CD4-positive, CD25-positive, alpha-beta regulatory T cell (primary cell): ENCODE data around the gene KCND3. TPM values are rescaled to one million over a fixed set of nuclear protein-coding genes. Genes with fewer than 3 reads are reported as not detected.
A peak's percentile ranks its signal among the peaks of the same experiment; 100 is the strongest.

Source experiments
- ATAC-seq, 2 donors: fragments of 150-1000 bp; cut with Tn5 transposase; one replicate each; pipeline ENCODE4 v1.10.0; 2021; ENCODE audit warnings: low read depth in 2 of 2, moderate number of reproducible peaks in 2 of 2, moderate library complexity in 1 of 2
- DNase-seq, 3 donors: peaks; one replicate each; pipeline versions ENCODE4 v3.0.0 to v3.0.0-alpha.2; 2012 to 2022; ENCODE audit warnings: mixed read lengths in 1 of 3
- H3K27ac ChIP-seq: one replicate; pipeline ENCODE4 v1.7.0; 2013; ENCODE audit warnings: mild to moderate bottlenecking, low read length; ENCODE audit not compliant: insufficient read depth, poor library complexity, severe bottlenecking
- H3K27me3 ChIP-seq: one replicate; pipeline ENCODE4 v1.7.0; 2013; ENCODE audit warnings: low read length; ENCODE audit not compliant: control insufficient read depth, insufficient read depth
- H3K36me3 ChIP-seq: one replicate; pipeline ENCODE4 v1.7.0; 2013; ENCODE audit warnings: mild to moderate bottlenecking, low read length, moderate library complexity; ENCODE audit not compliant: control insufficient read depth, insufficient read depth
- H3K4me1 ChIP-seq: 2 replicates; pipeline ENCODE4 v1.7.0; 2013; ENCODE audit warnings: mild to moderate bottlenecking, low read length; ENCODE audit not compliant: insufficient read depth, control insufficient read depth, poor library complexity, severe bottlenecking
- H3K4me3 ChIP-seq: one replicate; pipeline ENCODE4 v1.7.0; 2013; ENCODE audit warnings: low read depth, mild to moderate bottlenecking, low read length, moderate library complexity
- H3K9me3 ChIP-seq, 2 experiments: 1 replicate in 1 of 2; 2 replicates in 1 of 2; pipeline ENCODE4 v1.7.0; 2013; ENCODE audit warnings: low read length in 2 of 2, mild to moderate bottlenecking in 1 of 2, moderate library complexity in 1 of 2; ENCODE audit not compliant: control insufficient read depth in 2 of 2
- H3K27ac Mint-ChIP-seq, 3 donors: one replicate each; pipeline ENCODE4 v1.8.0; 2020 to 2022; ENCODE audit warnings: mild to moderate bottlenecking in 3 of 3, mixed read lengths in 3 of 3, moderate library complexity in 2 of 3
- H3K27me3 Mint-ChIP-seq: one replicate; pipeline ENCODE4 v1.8.0; 2022; ENCODE audit warnings: mild to moderate bottlenecking, mixed read lengths
- H3K36me3 Mint-ChIP-seq: one replicate; pipeline ENCODE4 v1.8.0; 2020; ENCODE audit warnings: mixed read lengths
- H3K4me1 Mint-ChIP-seq, 4 donors: one replicate each; pipeline ENCODE4 v1.8.0; 2020 to 2022; ENCODE audit warnings: mixed read lengths in 4 of 4, mild to moderate bottlenecking in 1 of 4
- H3K4me3 Mint-ChIP-seq, 4 donors: one replicate each; pipeline ENCODE4 v1.8.0; 2020 to 2022; ENCODE audit warnings: mild to moderate bottlenecking in 4 of 4, mixed read lengths in 4 of 4, moderate library complexity in 3 of 4
- H3K9me3 Mint-ChIP-seq, 7 donors: one replicate each; pipeline ENCODE4 v1.8.0; 2020 to 2022; ENCODE audit warnings: mixed read lengths in 7 of 7, mild to moderate bottlenecking in 3 of 7, moderate library complexity in 2 of 7
- polyA plus RNA-seq, 4 donors: library from polyadenylated mRNA; unstranded; fragments of 300-500 nt; fragmentation: Illumina TruSeq; gene quantifications; one replicate each; pipeline ENCODE4 v1.2.3, GENCODE V29; 2021
- total RNA-seq: library from RNA; stranded (reverse); gene quantifications from one replicate; pipeline ENCODE4 v1.2.3, GENCODE V29; 2022

KCND3 gene
- total and polyA plus RNA-seq, 5 donors from 2014 or later: 0.02 to 0.10 (median 0.07) TPM; not detected in 2

- Mint-ChIP-seq H3K9me3 (peaks cover 0 to 2% (median 0%) of the 10 kb centered on the region in 7 donors), H3K27ac (no peak overlapping the region), H3K36me3 (no peaks in the 10 kb centered on the region), H3K4me3 (no peak overlapping the region), H3K27me3 (peaks cover 51% of the 10 kb centered on the region), H3K4me1 (no peaks in the 10 kb centered on the region)
- H3K4me3 ChIP-seq: no peak overlapping the region
- no peak for ATAC-seq
- DNase-seq: no peak
- no peaks in the 10 kb centered on the region for H3K27me3 ChIP-seq
- no peaks in the 10 kb centered on the region for H3K36me3 ChIP-seq
- H3K4me1 ChIP-seq: no peaks in the 10 kb centered on the region
- no peaks in the 10 kb centered on the region for H3K9me3 ChIP-seq
- H3K27ac ChIP-seq: no peak overlapping the region
Measured at GRCh38 chr1:111882986-111883560, 106.4 kb downstream of the KCND3 start.

GRCh38 chr1:111882559-111882958 is 106.9 kb downstream of the KCND3 start:
- Histone ChIP-seq H3K27ac (no peak overlapping the region), H3K27me3 (no peaks in the 10 kb centered on the region), H3K4me3 (no peak overlapping the region), H3K4me1 (no peaks in the 10 kb centered on the region), H3K9me3 (no peaks in the 10 kb centered on the region), H3K36me3 (no peaks in the 10 kb centered on the region)
- DNase-seq: no peak
- H3K27ac Mint-ChIP-seq: no peak overlapping the region
- no peaks in the 10 kb centered on the region for H3K4me1 Mint-ChIP-seq
- H3K27me3 Mint-ChIP-seq: peaks cover 51% of the 10 kb centered on the region
- ATAC-seq: no peak
- no peak overlapping the region for H3K4me3 Mint-ChIP-seq
- no peaks in the 10 kb centered on the region for H3K36me3 Mint-ChIP-seq
- H3K9me3 Mint-ChIP-seq: peaks cover 0 to 2% (median 0%) of the 10 kb centered on the region in 7 donors

- H3K27ac ChIP-seq: no peak overlapping the region
- ATAC-seq (no peak), DNase-seq (no peak)
- Mint-ChIP-seq H3K36me3 (no peaks in the 10 kb centered on the region), H3K27ac (no peak overlapping the region), H3K9me3 (peaks cover 0 to 2% (median 0%) of the 10 kb centered on the region in 7 donors), H3K4me1 (no peaks in the 10 kb centered on the region), H3K27me3 (peaks cover 41% of the 10 kb centered on the region), H3K4me3 (no peak overlapping the region)
- H3K4me3 ChIP-seq: no peak overlapping the region
- H3K27me3 ChIP-seq: no peaks in the 10 kb centered on the region
- no peaks in the 10 kb centered on the region for H3K4me1 ChIP-seq
- no peaks in the 10 kb centered on the region for H3K9me3 ChIP-seq
- no peaks in the 10 kb centered on the region for H3K36me3 ChIP-seq
Measured at GRCh38 chr1:111880881-111881837, 108.3 kb downstream of the KCND3 start.

- Histone ChIP-seq H3K4me3 (no peak overlapping the region), H3K27me3 (peaks cover 5% of the 10 kb centered on the region), H3K36me3 (no peaks in the 10 kb centered on the region), H3K27ac (no peak overlapping the region), H3K9me3 (no peaks in the 10 kb centered on the region), H3K4me1 (no peaks in the 10 kb centered on the region)
- no peak for ATAC-seq
- Mint-ChIP-seq H3K4me3 (no peak overlapping the region), H3K9me3 (peaks cover 0 to 2% (median 0%) of the 10 kb centered on the region in 7 donors), H3K27ac (no peak overlapping the region), H3K36me3 (no peaks in the 10 kb centered on the region), H3K27me3 (peaks cover 25% of the 10 kb centered on the region), H3K4me1 (no peaks in the 10 kb centered on the region)
- no peak for DNase-seq
Measured at GRCh38 chr1:111879081-111879480, 110.4 kb downstream of the KCND3 start.

GRCh38 chr1:111878649-111879048 is 110.8 kb downstream of the KCND3 start:
- ATAC-seq (peak in 1 of 2 donors; percentile 27), DNase-seq (no peak)
- Histone ChIP-seq H3K27ac (no peak overlapping the region), H3K36me3 (no peaks in the 10 kb centered on the region), H3K4me1 (no peaks in the 10 kb centered on the region), H3K4me3 (no peak overlapping the region), H3K27me3 (peaks cover 5% of the 10 kb centered on the region), H3K9me3 (no peaks in the 10 kb centered on the region)
- Mint-ChIP-seq H3K4me3 (no peak overlapping the region), H3K9me3 (peaks cover 0 to 2% (median 0%) of the 10 kb centered on the region in 7 donors), H3K27me3 (peaks cover 24% of the 10 kb centered on the region), H3K36me3 (no peaks in the 10 kb centered on the region), H3K27ac (no peak overlapping the region), H3K4me1 (no peaks in the 10 kb centered on the region)

- H3K36me3 Mint-ChIP-seq: no peaks in the 10 kb centered on the region
- H3K27ac Mint-ChIP-seq: no peak overlapping the region
- H3K27me3 ChIP-seq: peaks cover 5% of the 10 kb centered on the region
- no peak overlapping the region for H3K4me3 Mint-ChIP-seq
- DNase-seq (no peak), ATAC-seq (no peak)
- no peaks in the 10 kb centered on the region for H3K4me1 ChIP-seq
- H3K4me1 Mint-ChIP-seq: no peaks in the 10 kb centered on the region
- peaks cover 0 to 2% (median 0%) of the 10 kb centered on the region in 7 donors for H3K9me3 Mint-ChIP-seq
- H3K9me3 ChIP-seq: no peaks in the 10 kb centered on the region
- no peak overlapping the region for H3K4me3 ChIP-seq
- no peaks in the 10 kb centered on the region for H3K36me3 ChIP-seq
- H3K27me3 Mint-ChIP-seq: peaks cover 24% of the 10 kb centered on the region
- H3K27ac ChIP-seq: no peak overlapping the region
Measured at GRCh38 chr1:111878091-111878490, 111.4 kb downstream of the KCND3 start.

GRCh38 chr1:111876631-111877030 is 112.8 kb downstream of the KCND3 start:
- Histone ChIP-seq H3K36me3 (no peaks in the 10 kb centered on the region), H3K4me3 (no peak overlapping the region), H3K9me3 (no peaks in the 10 kb centered on the region), H3K27me3 (peaks cover 5% of the 10 kb centered on the region), H3K4me1 (no peaks in the 10 kb centered on the region), H3K27ac (no peak overlapping the region)
- Mint-ChIP-seq H3K9me3 (peaks cover 0 to 1% (median 0%) of the 10 kb centered on the region in 7 donors), H3K27me3 (peaks cover 19% of the 10 kb centered on the region), H3K4me3 (no peak overlapping the region), H3K27ac (no peak overlapping the region), H3K36me3 (no peaks in the 10 kb centered on the region), H3K4me1 (no peaks in the 10 kb centered on the region)
- no peak for ATAC-seq
- no peak for DNase-seq
